Neural cell (in vitro differentiated cells): ENCODE results near the gene LIPM. TPM values are rescaled to one million over a fixed set of nuclear protein-coding genes. Genes with fewer than 3 reads are reported as not detected.

Experiments
- H2AFZ ChIP-seq: fragments of 200-600, 300-800 bp; sonication (generic), shearing (Covaris generic); 2 replicates; pipeline ENCODE4 v1.6.0; 2014; ENCODE audit warnings: low read depth, mild to moderate bottlenecking, antibody characterized with exemption, low read length, moderate library complexity
- H3F3A ChIP-seq: fragments of 200-600 bp; shearing (Covaris generic); 2 replicates; pipeline ENCODE4 v1.6.1; 2016; ENCODE audit warnings: mild to moderate bottlenecking, moderate library complexity, mixed read lengths, antibody characterized with exemption, low read length; ENCODE audit not compliant: insufficient read depth, poor library complexity, severe bottlenecking
- H3K27ac ChIP-seq: fragments of 200-600, 300-800 bp; sonication (generic), shearing (Covaris generic); 2 replicates; pipeline ENCODE4 v1.5.1; 2014; ENCODE audit warnings: mild to moderate bottlenecking, low read length, moderate library complexity
- H3K27me3 ChIP-seq: fragments of 300-800, 200-600 bp; sonication (generic), shearing (Covaris generic); 2 replicates; pipeline ENCODE4 v1.6.0; 2014; ENCODE audit warnings: mild to moderate bottlenecking, low read depth, low read length, moderate library complexity; ENCODE audit not compliant: insufficient read depth
- H3K36me3 ChIP-seq: fragments of 300-800, 200-600 bp; sonication (generic), shearing (Covaris generic); 2 replicates; pipeline ENCODE4 v1.5.1; 2014; ENCODE audit warnings: mild to moderate bottlenecking, antibody characterized with exemption, low read length, moderate library complexity; ENCODE audit not compliant: insufficient read depth
- H3K4me2 ChIP-seq: fragments of 300-800, 200-600 bp; sonication (generic), shearing (Covaris generic); 2 replicates; pipeline ENCODE4 v1.6.0; 2014; ENCODE audit warnings: mild to moderate bottlenecking, low read length
- H3K4me3 ChIP-seq: fragments of 300-800, 200-600 bp; sonication (generic), shearing (Covaris generic); 2 replicates; pipeline ENCODE4 v1.5.1; 2014; ENCODE audit warnings: mild to moderate bottlenecking, low read length, moderate library complexity
- H3K79me2 ChIP-seq: fragments of 200-600 bp; shearing (Covaris generic); replicated peaks from 2 replicates; pipeline ENCODE4 v1.6.0; 2014; ENCODE audit warnings: mild to moderate bottlenecking, low read length, moderate library complexity; ENCODE audit not compliant: insufficient read depth
- H3K9ac ChIP-seq: fragments of 300-800, 200-600 bp; sonication (generic), shearing (Covaris generic); 2 replicates; pipeline ENCODE4 v1.6.1; 2016; ENCODE audit warnings: mild to moderate bottlenecking, low read length, mixed read lengths
- H3K9me2 ChIP-seq: fragments of 200-600 bp; shearing (Covaris generic); 2 replicates; pipeline ENCODE4 v1.6.1; 2016; ENCODE audit warnings: mild to moderate bottlenecking, low read length, mixed read lengths; ENCODE audit not compliant: insufficient read depth
- H3K9me3 ChIP-seq: fragments of 200-600, 300-800 bp; sonication (generic), shearing (Covaris generic); 2 replicates; pipeline ENCODE4 v1.6.1; 2016; ENCODE audit warnings: mild to moderate bottlenecking, mixed run types, low read length, moderate library complexity, mixed read lengths
- H4K20me1 ChIP-seq: fragments of 200-600 bp; shearing (Covaris generic); 2 replicates; pipeline ENCODE4 v1.6.1; 2016; ENCODE audit warnings: mild to moderate bottlenecking, mixed run types; ENCODE audit not compliant: insufficient read depth
- CTCF ChIP-seq: fragments of 450-650 bp; IDR thresholded peaks from 2 replicates; pipeline ENCODE4 v1.5.1; 2014; ENCODE audit warnings: antibody characterized with exemption, mild to moderate bottlenecking, moderate library complexity; ENCODE audit not compliant: poor library complexity, severe bottlenecking
- EP300 ChIP-seq: fragments of 450-650 bp; conservative IDR thresholded peaks from 2 replicates; pipeline ENCODE4 v1.6.1; 2014; ENCODE audit warnings: antibody characterized with exemption, mild to moderate bottlenecking, moderate library complexity; ENCODE audit not compliant: poor library complexity, severe bottlenecking
- EZH2 ChIP-seq: fragments of 200-600, 300-800 bp; shearing (Covaris generic), sonication (generic); IDR thresholded peaks from 2 replicates; pipeline ENCODE4 v1.6.1; 2014; ENCODE audit warnings: antibody characterized with exemption, low read length, borderline replicate concordance, mild to moderate bottlenecking; ENCODE audit not compliant: insufficient read depth, poor library complexity, severe bottlenecking
- MXI1 ChIP-seq: fragments of 450-650 bp; conservative IDR thresholded peaks from 2 replicates; pipeline ENCODE4 v1.6.1; 2014; ENCODE audit warnings: antibody characterized with exemption, mild to moderate bottlenecking; ENCODE audit not compliant: poor library complexity, severe bottlenecking
- POLR2AphosphoS5 ChIP-seq: IDR thresholded peaks from 2 replicates; pipeline ENCODE4 v1.6.1; 2012
- RAD21 ChIP-seq: fragments of 450-650 bp; conservative IDR thresholded peaks from 2 replicates; pipeline ENCODE4 v1.6.1; 2014; ENCODE audit warnings: antibody characterized with exemption, mild to moderate bottlenecking, moderate library complexity
- REST ChIP-seq: IDR thresholded peaks from 2 replicates; pipeline ENCODE4 v1.6.1; 2012; ENCODE audit warnings: borderline replicate concordance
- SMC3 ChIP-seq: fragments of 450-650 bp; conservative IDR thresholded peaks from 2 replicates; pipeline ENCODE4 v1.6.1; 2014; ENCODE audit warnings: antibody characterized with exemption, mild to moderate bottlenecking, moderate library complexity; ENCODE audit not compliant: poor library complexity
- TAF1 ChIP-seq: IDR thresholded peaks from 2 replicates; pipeline ENCODE4 v1.6.1; 2012; ENCODE audit warnings: low read depth
- polyA plus RNA-seq: library from polyadenylated mRNA; depleted of rRNA; stranded (reverse); fragments of >200 nt; gene quantifications from 2 replicates; pipeline ENCODE4 v1.2.3, GENCODE V29; 2014

LIPM gene
- polyA plus RNA-seq, 1 donor from 2014 or later = not detected

DNA sequence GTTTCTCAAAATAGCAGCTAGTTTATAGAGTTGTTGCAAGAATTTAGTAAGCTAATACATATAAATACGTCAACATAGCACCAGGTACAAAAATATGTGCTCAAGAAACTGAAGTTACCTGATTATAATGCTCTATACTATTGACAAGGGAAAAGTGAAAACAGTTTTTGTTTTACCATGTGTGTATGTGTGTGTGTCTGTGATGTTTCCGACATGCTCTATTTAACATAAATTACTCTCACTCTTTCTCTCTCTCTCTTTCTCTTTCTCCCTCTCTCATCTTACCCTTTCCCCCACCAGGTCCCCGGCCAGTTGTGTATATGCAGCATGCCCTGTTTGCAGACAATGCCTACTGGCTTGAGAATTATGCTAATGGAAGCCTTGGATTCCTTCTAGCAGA lies 38.4 kb upstream of the LIPM start:
- Histone ChIP-seq H3K9ac (no peak overlapping the region), H3K27ac (no peak overlapping the region)
- TF ChIP-seq CTCF = no peak
- no peak for TF ChIP-seq EZH2
- no peak for TF ChIP-seq RAD21
- no peak for TF ChIP-seq POLR2AphosphoS5
- TF ChIP-seq MXI1 = no peak
- TF ChIP-seq EP300 = no peak
- no peak for TF ChIP-seq TAF1
- no peak for TF ChIP-seq SMC3
- TF ChIP-seq REST = no peak

GRCh38 chr10:88765816-88766215 lies 36.7 kb upstream of the LIPM start:
- Histone ChIP-seq H3K9me2 (no peaks in the 10 kb centered on the region), H3K9me3 (no peaks in the 10 kb centered on the region), H3K27me3 (no peaks in the 10 kb centered on the region), H3K27ac (no peak overlapping the region), H3K79me2 (no peaks in the 10 kb centered on the region), H4K20me1 (no peaks in the 10 kb centered on the region), H3K4me2 (no peak overlapping the region), H3K4me3 (no peak overlapping the region), H3F3A (no peaks in the 10 kb centered on the region), H3K36me3 (no peaks in the 10 kb centered on the region), H2AFZ (no peak overlapping the region), H3K9ac (no peak overlapping the region)
- TF ChIP-seq CTCF (no peak), EP300 (no peak), TAF1 (no peak), SMC3 (no peak), MXI1 (no peak), REST (no peak), RAD21 (no peak), EZH2 (no peak), POLR2AphosphoS5 (no peak)

More for the DNA sequence above, 38.4 kb upstream of the LIPM start:
- Histone ChIP-seq H3F3A (no peaks in the 10 kb centered on the region), H2AFZ (no peak overlapping the region), H3K4me2 (no peak overlapping the region), H3K79me2 (no peaks in the 10 kb centered on the region), H3K4me3 (no peak overlapping the region), H3K9me2 (no peaks in the 10 kb centered on the region), H3K9me3 (no peaks in the 10 kb centered on the region), H3K27me3 (no peaks in the 10 kb centered on the region), H3K36me3 (no peaks in the 10 kb centered on the region), H4K20me1 (no peaks in the 10 kb centered on the region)
